Body of pancreas (tissue), 4 donors: Measurements from ENCODE around the gene KAT6B.

ENCODE experiments used
- CTCF ChIP-seq, 7 experiments: fragments of 450-650 bp in 4 of 7; fragments of 200-600 bp in 3 of 7; sonication (generic) in 3 of 7; IDR thresholded peaks; one replicate each; pipeline ENCODE4 v1.5.1; 2016 to 2019; ENCODE audit warnings: antibody characterized with exemption in 7 of 7
- POLR2A ChIP-seq, 3 donors: fragments of 450-650 bp; IDR thresholded peaks; one replicate each; pipeline ENCODE4 v1.6.1; 2016; ENCODE audit warnings: antibody characterized with exemption in 3 of 3, mild to moderate bottlenecking in 2 of 3

- TF ChIP-seq CTCF (IDR thresholded peaks at IDR 0.05) (no peak), POLR2A (IDR thresholded peaks at IDR 0.05) (no peak)
These were observed 201.6 kb downstream of the KAT6B start for GRCh38 chr10:75028049-75028448.
